HG03095 (cell line): ENCODE measurements around the gene CTXND1.
"Not testable (repeated sequence)": the region's sequence is repeated elsewhere in the genome, so short reads cannot be mapped to it uniquely, and the experiment has no call there.

Experiments
- ATAC-seq: cut with Tn5 transposase; IDR thresholded peaks from one replicate; pipeline ENCODE4 v1.9.1; 2021; ENCODE audit warnings: moderate library complexity; ENCODE audit not compliant: unreplicated experiment

The CTXND1 gene

GRCh38 chr15:80252121-80252518, at the start of gene CTXND1:
Gene CTXND1 (minus strand): TSS chr15:80252213. CDS start chr15:80201949, 50,264 bp downstream.
- ATAC-seq = no peak

- ATAC-seq = no peak
These were observed 49.5 kb upstream of the CTXND1 start for GRCh38 chr15:80301472-80301871.

GRCh38 chr15:80295777-80296176, 43.8 kb upstream of the CTXND1 start:
- ATAC-seq = not testable (repeated sequence)

- no peak for ATAC-seq
These were observed 40.1 kb upstream of the CTXND1 start for GRCh38 chr15:80292079-80292478.

GRCh38 chr15:80290891-80291290, 38.9 kb upstream of the CTXND1 start:
- not testable (repeated sequence) for ATAC-seq

GRCh38 chr15:80289528-80290495, 37.8 kb upstream of the CTXND1 start:
- ATAC-seq = no peak

- ATAC-seq = no peak
These were observed 36.1 kb upstream of the CTXND1 start for GRCh38 chr15:80288131-80288530.

GRCh38 chr15:80286055-80286454, 34.0 kb upstream of the CTXND1 start:
- no peak for ATAC-seq

- no peak for ATAC-seq
These were observed 33.4 kb upstream of the CTXND1 start for GRCh38 chr15:80285379-80285778.

- no peak for ATAC-seq
These were observed 31.5 kb upstream of the CTXND1 start for GRCh38 chr15:80283531-80283930.

- no peak for ATAC-seq
These were observed 25.1 kb upstream of the CTXND1 start for GRCh38 chr15:80277147-80277546.

GRCh38 chr15:80275961-80276360, 23.9 kb upstream of the CTXND1 start:
- ATAC-seq = no peak

- no peak for ATAC-seq
These were observed 23.0 kb upstream of the CTXND1 start for GRCh38 chr15:80274996-80275395.

- no peak for ATAC-seq
These were observed 22.5 kb upstream of the CTXND1 start for GRCh38 chr15:80274554-80274953.

GRCh38 chr15:80272987-80273386, 21.0 kb upstream of the CTXND1 start:
- no peak for ATAC-seq

- ATAC-seq = no peak
These were observed 18.5 kb upstream of the CTXND1 start for GRCh38 chr15:80270472-80270871.

GRCh38 chr15:80268101-80268500, 16.1 kb upstream of the CTXND1 start:
- no peak for ATAC-seq

GRCh38 chr15:80267658-80268057, 15.6 kb upstream of the CTXND1 start:
- no peak for ATAC-seq

GRCh38 chr15:80266745-80267144, 14.7 kb upstream of the CTXND1 start:
- no peak for ATAC-seq

- ATAC-seq = no peak
These were observed 14.1 kb upstream of the CTXND1 start for GRCh38 chr15:80266113-80266512.

GRCh38 chr15:80265021-80265420, 13.0 kb upstream of the CTXND1 start:
- no peak for ATAC-seq

GRCh38 chr15:80264031-80264430, 12.0 kb upstream of the CTXND1 start:
- no peak for ATAC-seq

GRCh38 chr15:80260551-80260950, 8.5 kb upstream of the CTXND1 start:
- no peak for ATAC-seq
